Lung (tissue), 12 donors: ENCODE results near the gene ADAMTS16. TPM values are rescaled to one million over a fixed set of nuclear protein-coding genes. Genes with fewer than 3 reads are reported as not detected.

Experiments used
- ATAC-seq: fragments of 200-7000 bp; cut with Tn5 transposase; one replicate; pipeline ENCODE4 v1.9.1; 2020; ENCODE audit warnings: moderate number of reproducible peaks; ENCODE audit not compliant: insufficient read depth, low FRiP score
- DNase-seq, 3 donors: peaks; one replicate each; pipeline ENCODE4 v3.0.0-alpha.2; 2013 to 2017
- H3K27ac ChIP-seq, 2 donors: one replicate each; pipeline ENCODE4 v1.5.1; 2013; ENCODE audit warnings: mild to moderate bottlenecking in 2 of 2, moderate library complexity in 2 of 2, control low read depth in 1 of 2, inconsistent platforms in 1 of 2, low read depth in 1 of 2, low read length in 1 of 2
- H3K27me3 ChIP-seq, 3 donors: one replicate each; pipeline ENCODE4 v1.5.1; 2013; ENCODE audit warnings: low read length in 2 of 3; ENCODE audit not compliant: control insufficient read depth in 3 of 3, insufficient read depth in 3 of 3
- H3K36me3 ChIP-seq, 4 donors: one replicate each; pipeline ENCODE4 v1.5.1; 2013; ENCODE audit warnings: low read length in 4 of 4, mild to moderate bottlenecking in 1 of 4, moderate library complexity in 1 of 4; ENCODE audit not compliant: control insufficient read depth in 4 of 4, insufficient read depth in 4 of 4
- H3K4me1 ChIP-seq, 5 donors: one replicate each; pipeline ENCODE4 v1.5.1; 2013; ENCODE audit warnings: low read length in 5 of 5, mild to moderate bottlenecking in 2 of 5, moderate library complexity in 1 of 5; ENCODE audit not compliant: control insufficient read depth in 5 of 5, insufficient read depth in 5 of 5
- H3K4me3 ChIP-seq: one replicate; pipeline ENCODE4 v1.5.1; 2013; ENCODE audit warnings: mild to moderate bottlenecking, control low read depth, moderate library complexity
- H3K9ac ChIP-seq, 2 donors: one replicate each; pipeline ENCODE4 v1.5.1; 2013; ENCODE audit warnings: low read length in 2 of 2, control low read depth in 1 of 2; ENCODE audit not compliant: insufficient read depth in 1 of 2
- H3K9me3 ChIP-seq, 4 donors: one replicate each; pipeline ENCODE4 v1.5.1; 2013; ENCODE audit warnings: low read length in 3 of 4, mild to moderate bottlenecking in 1 of 4, moderate library complexity in 1 of 4; ENCODE audit not compliant: control insufficient read depth in 4 of 4, insufficient read depth in 3 of 4
- CTCF ChIP-seq: IDR thresholded peaks from 2 replicates; pipeline ENCODE4 v1.5.1; 2012; ENCODE audit warnings: mild to moderate bottlenecking; ENCODE audit errors: control extremely low read depth, extremely low read depth
- WGBS, 2 donors: extraction: QIAGEN DNeasy Blood & Tissue Kit; methylation state at CpG; one replicate each; pipeline ENCODE4 v1.1.7; 2013; 5-methylcytosine and 5-hydroxymethylcytosine counted together
- polyA plus RNA-seq, 2 donors: library from polyadenylated mRNA; stranded (reverse); fragments of 200-250 nt; gene quantifications; one replicate each; pipeline ENCODE4 v1.2.1, GENCODE V29; 2013
- total RNA-seq, 2 donors: library from RNA; depleted of rRNA in 1 of 2; stranded (reverse); fragments of >200 nt in 1 of 2; gene quantifications; one replicate each; pipeline ENCODE4 v1.2.1, GENCODE V29; 2014 to 2021
- donor health status: control.
- donor health status: control.
- donor health status: Bipolar disorder and iron deficiency.
- donor health status: healthy.
- donor health status: DM: yes; HTN: yes; CAD: no.

Gene ADAMTS16
- total and polyA plus RNA-seq, 4 donors: 0.09 to 0.97 TPM; not detected in 2

DNA sequence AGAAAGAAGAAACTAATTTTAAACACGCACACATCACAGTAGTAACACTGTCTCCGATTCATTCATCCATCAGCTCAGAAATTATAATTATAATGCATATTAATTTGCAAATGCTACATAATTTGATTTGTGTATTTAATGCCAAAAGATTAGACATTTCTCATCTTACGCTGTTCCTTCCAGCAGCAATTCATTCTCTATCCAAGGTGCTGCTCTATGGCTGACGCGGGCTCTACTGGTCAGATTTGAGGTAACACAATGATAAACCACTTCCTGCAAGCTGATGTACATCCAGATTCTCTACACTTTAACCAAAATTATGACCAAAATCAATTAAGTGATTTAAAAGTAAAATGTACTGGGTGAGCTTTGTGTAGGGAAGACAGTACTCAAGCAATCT lies 204.5 kb downstream of the ADAMTS16 start:
- Histone ChIP-seq H3K4me3 (no peak overlapping the region), H3K4me1 (peaks cover 0 to 8% (median 0%) of the 10 kb centered on the region in 5 donors), H3K27ac (no peak overlapping the region), H3K9me3 (no peaks in the 10 kb centered on the region), H3K9ac (no peak overlapping the region), H3K36me3 (no peaks in the 10 kb centered on the region), H3K27me3 (no peaks in the 10 kb centered on the region)
- DNase-seq (no peak), ATAC-seq (no peak)
- WGBS, 2 donors: 60 to 62% methylated on average over 5 of the region's 5 CpGs
- no peak for TF ChIP-seq CTCF

DNA sequence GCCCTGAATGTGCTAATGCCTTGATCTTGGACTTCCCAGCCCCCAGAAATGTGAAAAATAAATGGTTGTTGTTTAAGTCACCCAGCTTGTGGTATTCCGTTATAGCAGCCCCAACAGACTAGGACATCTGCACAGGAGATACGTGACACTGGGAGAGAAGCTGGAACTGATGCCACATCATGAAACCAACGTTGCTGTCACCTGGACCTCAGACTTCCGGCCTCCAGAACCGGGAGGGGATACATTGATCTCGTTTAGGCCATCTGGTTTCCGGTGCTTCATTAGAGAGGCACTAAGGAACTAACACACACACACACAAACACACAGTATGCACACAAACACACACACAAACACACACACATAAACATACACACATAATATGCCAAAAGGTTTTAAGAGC lies 207.3 kb downstream of the ADAMTS16 start:
- no peaks in the 10 kb centered on the region for H3K27me3 ChIP-seq
- H3K9ac ChIP-seq: no peak overlapping the region
- H3K9me3 ChIP-seq: no peaks in the 10 kb centered on the region
- no peaks in the 10 kb centered on the region for H3K36me3 ChIP-seq
- H3K27ac ChIP-seq: no peak overlapping the region
- no peak for TF ChIP-seq CTCF
- H3K4me1 ChIP-seq: peaks cover 0 to 7% (median 0%) of the 10 kb centered on the region in 5 donors
- ATAC-seq (no peak), DNase-seq (no peak)
- H3K4me3 ChIP-seq: no peak overlapping the region
- 89 to 90% methylated on average over 7 of the region's 7 CpGs for WGBS, 2 donors

DNA sequence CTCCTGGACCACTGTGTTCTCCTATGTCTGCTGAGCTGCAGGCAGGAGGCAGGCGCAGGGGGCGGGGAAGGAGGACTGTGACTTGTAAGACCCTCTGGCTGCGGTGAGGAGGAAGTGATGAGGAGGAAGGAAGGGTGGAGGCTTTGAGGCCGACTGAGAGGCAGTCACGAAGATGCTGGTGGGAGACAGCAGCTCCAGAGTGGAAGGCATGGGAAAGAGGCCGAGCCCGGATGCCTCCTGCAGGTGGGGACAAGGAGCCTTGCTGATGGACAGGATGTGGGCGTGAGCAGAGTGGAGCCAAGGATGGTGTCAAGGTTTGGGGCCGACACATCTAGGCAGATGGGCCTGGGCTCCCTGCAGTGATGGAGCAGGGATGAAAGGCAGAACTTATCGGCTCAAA lies 208.0 kb downstream of the ADAMTS16 start:
- Histone ChIP-seq H3K27ac (no peak overlapping the region), H3K4me1 (peaks cover 0 to 7% (median 0%) of the 10 kb centered on the region in 5 donors), H3K36me3 (no peaks in the 10 kb centered on the region), H3K27me3 (no peaks in the 10 kb centered on the region), H3K4me3 (no peak overlapping the region), H3K9me3 (no peaks in the 10 kb centered on the region), H3K9ac (no peak overlapping the region)
- WGBS, 2 donors: 41 to 45% methylated on average over 10 of the region's 10 CpGs
- no peak for TF ChIP-seq CTCF
- no peak for DNase-seq
- no peak for ATAC-seq

DNA sequence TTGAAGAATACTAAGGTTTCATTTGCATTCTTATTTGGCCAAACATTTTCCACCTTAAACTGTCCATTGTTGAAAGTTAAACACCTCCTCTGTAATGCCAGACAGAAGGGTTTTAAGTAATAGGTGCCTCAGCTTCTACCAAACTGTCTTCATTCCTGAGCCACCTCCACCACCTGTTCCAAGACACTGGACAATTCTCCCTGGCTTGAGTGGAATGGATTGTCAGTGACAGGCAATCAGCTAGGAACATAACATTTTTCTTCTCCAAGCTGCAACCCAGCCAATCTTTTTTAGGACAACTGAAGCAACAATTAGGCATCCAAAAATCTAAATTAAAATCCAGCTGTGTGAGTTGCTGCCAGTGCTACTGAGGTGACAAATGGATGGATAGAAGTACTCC lies 208.4 kb downstream of the ADAMTS16 start:
- H3K36me3 ChIP-seq: no peaks in the 10 kb centered on the region
- DNase-seq (no peak), ATAC-seq (no peak)
- H3K27ac ChIP-seq: no peak overlapping the region
- H3K9ac ChIP-seq: no peak overlapping the region
- peaks cover 0 to 7% (median 0%) of the 10 kb centered on the region in 5 donors for H3K4me1 ChIP-seq
- H3K9me3 ChIP-seq: no peaks in the 10 kb centered on the region
- no peak for TF ChIP-seq CTCF
- H3K4me3 ChIP-seq: no peak overlapping the region
- H3K27me3 ChIP-seq: no peaks in the 10 kb centered on the region
